HepG2 (cell line): ENCODE data around the gene FAM174B. TPM values are rescaled to one million over a fixed set of nuclear protein-coding genes. Genes with fewer than 3 reads are reported as not detected.

Experiments used
- ATAC-seq: fragments of 200-7000 bp; cut with Tn5 transposase; 3 replicates; pipeline ENCODE4 v1.9.1; 2020; ENCODE audit warnings: mild to moderate bottlenecking, moderate library complexity
- BruUV-seq: library from RNA; stranded (reverse); fragments of 400-500 nt; replicated peaks from 2 replicates; lab custom pipeline; 2021; lab: Mats Ljungman, UMichigan
- CTCF ChIA-PET: fragments of 300-600 bp; formaldehyde crosslinking; extraction: SDS; loops from one replicate; lab custom pipeline; 2021; ENCODE audit warnings: low total read pairs, inconsistent platforms, low intra/inter-chr PET ratio; lab: Yijun Ruan, JAX
- POLR2A ChIA-PET: fragments of 350-600 bp; sonication (Branson Sonifier 250); formaldehyde crosslinking; loops from one replicate; lab custom pipeline; 2020; ENCODE audit warnings: antibody characterized with exemption, inconsistent platforms; lab: Yijun Ruan, JAX
- DNase-seq: peaks from one replicate; pipeline ENCODE4 v3.0.0-alpha.2; 2015; ENCODE audit warnings: low spot score
- FAIRE-seq: peaks from 3 replicates; lab custom pipeline; 2011; peaks lifted over from hg19 to GRCh38; lab: Jason Lieb, UNC
- H2AFZ ChIP-seq: one replicate; pipeline ENCODE4 v1.6.1; 2011; ENCODE audit warnings: low read length, inconsistent platforms
- H3K27ac ChIP-seq: fragments of 300-600 bp; 3 replicates; pipeline ENCODE4 v1.8.0; 2011; ENCODE audit warnings: mixed run types, mild to moderate bottlenecking, mixed read lengths, low read length, inconsistent platforms; ENCODE audit not compliant: insufficient read depth; ENCODE audit errors: extremely low read length
- H3K27me3 ChIP-seq, 2 experiments: fragments of 200-600 bp in 1 of 2; 2 replicates in 1 of 2; 3 replicates in 1 of 2; pipeline versions ENCODE4 v1.6.0 to v1.8.0; 2011; ENCODE audit warnings: low read length in 2 of 2, mild to moderate bottlenecking in 2 of 2, moderate library complexity in 2 of 2, inconsistent platforms in 1 of 2; ENCODE audit not compliant: insufficient read depth in 2 of 2, control insufficient read depth in 1 of 2
- H3K36me3 ChIP-seq, 2 experiments: fragments of 200-600 bp in 1 of 2; replicated peaks in 1 of 2; 2 replicates in 1 of 2; 3 replicates in 1 of 2; pipeline versions ENCODE4 v1.5.1 to v1.8.0; 2011; ENCODE audit warnings: low read length in 2 of 2, inconsistent platforms in 1 of 2; ENCODE audit not compliant: insufficient read depth in 2 of 2, control insufficient read depth in 1 of 2
- H3K4me1 ChIP-seq: 2 replicates; pipeline ENCODE4 v1.5.1; 2012; ENCODE audit warnings: low read length, inconsistent platforms; ENCODE audit not compliant: insufficient read depth
- H3K4me2 ChIP-seq: 2 replicates; pipeline ENCODE4 v1.6.0; 2011; ENCODE audit warnings: low read depth, low read length, inconsistent platforms
- H3K4me3 ChIP-seq, 3 experiments: fragments of 200-600 bp in 1 of 3; sonication (generic), shearing (Covaris generic) in 1 of 3; replicated peaks in 1 of 3; 2 replicates each; pipeline ENCODE4 v1.5.1; 2011 to 2016; ENCODE audit warnings: low read length in 3 of 3, inconsistent platforms in 2 of 3, low read depth in 2 of 3, mild to moderate bottlenecking in 2 of 3, control low read depth in 1 of 3, mixed read lengths in 1 of 3; ENCODE audit not compliant: insufficient read depth in 1 of 3
- H3K79me2 ChIP-seq: one replicate; pipeline ENCODE4 v1.6.1; 2011; ENCODE audit warnings: low read length, inconsistent platforms; ENCODE audit not compliant: insufficient read depth
- H3K9ac ChIP-seq: 2 replicates; pipeline ENCODE4 v1.6.0; 2011; ENCODE audit warnings: mild to moderate bottlenecking, low read depth, low read length, inconsistent platforms; ENCODE audit not compliant: insufficient read depth
- H3K9me3 ChIP-seq: 2 replicates; pipeline ENCODE4 v1.5.1; 2012; ENCODE audit warnings: mild to moderate bottlenecking, low read length
- H4K20me1 ChIP-seq: 2 replicates; pipeline ENCODE4 v1.6.0; 2011; ENCODE audit warnings: inconsistent platforms, mild to moderate bottlenecking, low read length, moderate library complexity; ENCODE audit not compliant: insufficient read depth
- GTF3A ChIP-seq: sonication (generic); formaldehyde crosslinking; conservative IDR thresholded peaks from 2 replicates; pipeline ENCODE4 v1.4.0; 2020; ENCODE audit warnings: mild to moderate bottlenecking, missing genetic modification reagents
- IRF9 ChIP-seq: sonication (generic); formaldehyde crosslinking; IDR thresholded peaks from 2 replicates; pipeline ENCODE4 v1.8.0; 2022; ENCODE audit warnings: missing genetic modification reagents, mild to moderate bottlenecking, borderline replicate concordance
- MIER3 ChIP-seq: IDR thresholded peaks from 2 replicates; pipeline ENCODE4 v1.6.1; 2016; ENCODE audit warnings: missing compliant biosample characterization, borderline replicate concordance
- NFE2L1 ChIP-seq: sonication (generic); formaldehyde crosslinking; IDR thresholded peaks from 2 replicates; pipeline ENCODE4 v1.4.0; 2020; ENCODE audit warnings: missing genetic modification reagents, mild to moderate bottlenecking, borderline replicate concordance
- NFRKB ChIP-seq: fragments of 450-650 bp; IDR thresholded peaks from 2 replicates; pipeline ENCODE4 v1.6.1; 2017
- NR0B2 ChIP-seq: sonication (generic); formaldehyde crosslinking; IDR thresholded peaks from 2 replicates; pipeline ENCODE4 v1.4.0; 2020; ENCODE audit warnings: mild to moderate bottlenecking, missing genetic modification reagents
- NRL ChIP-seq: sonication (generic); formaldehyde crosslinking; IDR thresholded peaks from 2 replicates; pipeline ENCODE4 v1.5.0; 2020; ENCODE audit warnings: missing genetic modification reagents, mild to moderate bottlenecking, moderate library complexity, borderline replicate concordance
- PAX8 ChIP-seq: sonication (generic); formaldehyde crosslinking; IDR thresholded peaks from 2 replicates; pipeline ENCODE4 v1.8.0; 2022; ENCODE audit warnings: mild to moderate bottlenecking, missing genetic modification reagents, borderline replicate concordance
- POLR2AphosphoS2 ChIP-seq: IDR thresholded peaks from 2 replicates; pipeline ENCODE4 v1.6.1; 2011; ENCODE audit warnings: low read depth, low read length, improper control_type of control experiment
- SALL2 ChIP-seq: sonication (generic); formaldehyde crosslinking; IDR thresholded peaks from 2 replicates; pipeline ENCODE4 v1.8.1; 2023; ENCODE audit warnings: mild to moderate bottlenecking, missing genetic modification reagents, inconsistent platforms
- SAP130 ChIP-seq: IDR thresholded peaks from 2 replicates; pipeline ENCODE4 v1.6.1; 2016; ENCODE audit warnings: low read depth
- SRF ChIP-seq: IDR thresholded peaks from 2 replicates; pipeline ENCODE4 v1.6.1; 2011; ENCODE audit warnings: mild to moderate bottlenecking, low read depth, low read length, moderate library complexity
- TAF15 ChIP-seq: fragments of 200-400 bp; formaldehyde crosslinking; IDR thresholded peaks from one replicate; pipeline ENCODE4 v1.6.1; 2018; ENCODE audit warnings: mild to moderate bottlenecking, low read depth, low read length; ENCODE audit not compliant: poor library complexity, severe bottlenecking
- ZBTB37 ChIP-seq: sonication (generic); formaldehyde crosslinking; IDR thresholded peaks from 2 replicates; pipeline ENCODE4 v1.4.0; 2020; ENCODE audit warnings: mild to moderate bottlenecking, missing genetic modification reagents
- ZNF350 ChIP-seq: sonication (generic); formaldehyde crosslinking; IDR thresholded peaks from 2 replicates; pipeline ENCODE4 v1.4.0; 2020; ENCODE audit warnings: mild to moderate bottlenecking, low read depth, missing genetic modification reagents, borderline replicate concordance
- ZNF484 ChIP-seq: sonication (generic); formaldehyde crosslinking; IDR thresholded peaks from 2 replicates; pipeline ENCODE4 v1.5.1; 2020; ENCODE audit warnings: mild to moderate bottlenecking, low read depth, missing genetic modification reagents, borderline replicate concordance
- WGBS: methylation state at CpG from one replicate; pipeline ENCODE4 v1.1.6; 2017; ENCODE audit warnings: low lambda C conversion rate; 5-methylcytosine and 5-hydroxymethylcytosine counted together
- in situ Hi-C: cut with HindIII; loops from 2 replicates; pipeline ENCODE4 v1.10.0; 2017; ENCODE audit warnings: low pct_unique_long_range_greater_than_20kb; ENCODE audit not compliant: extremely low pct_ligation_motif_present
- intact Hi-C: fragments of 100-400 bp; cut with micrococcal nuclease; formaldehyde crosslinking; loops from one replicate; pipeline ENCODE4 v1.10.0; 2022; ENCODE audit not compliant: unreplicated experiment
- polyA plus RNA-seq, 8 experiments: library from polyadenylated mRNA; depleted of rRNA in 3 of 8; stranded (reverse) in 7 of 8; unstranded in 1 of 8; fragments of >200 nt; fragmentation: Illumina TruSeq in 4 of 8; extraction: Trizol in 4 of 8; gene quantifications; 2 replicates each; pipeline versions ENCODE4 v1.2.1 to v1.2.3, GENCODE V29; 2011 to 2016; ENCODE audit warnings: low read depth in 4 of 8, missing spikeins in 1 of 8, mixed read lengths in 1 of 8; ENCODE audit not compliant: insufficient read depth in 1 of 8
- total RNA-seq, 5 experiments: library from RNA; depleted of rRNA; stranded (reverse); fragments of >200 nt; fragmentation: Illumina TruSeq; extraction: Trizol; gene quantifications; 2 replicates each; pipeline ENCODE4 v1.2.3, GENCODE V29; 2016; ENCODE audit warnings: low read depth in 1 of 5

The FAM174B gene
- total and polyA plus RNA-seq, 2 of the 13 experiments (the other 11 are each of a cell fraction or from before 2014, with no cell fraction given), result 0.90 to 2.1 TPM

GRCh38 chr15:92596623-92597022, 59.0 kb downstream of the FAM174B start:
- FAIRE-seq (no peak), ATAC-seq (no peak), DNase-seq (no peak)
- intact Hi-C loops, result no loop called here
- no peaks in the 10 kb centered on the region for H4K20me1 ChIP-seq
- BruUV-seq, result no TSS peak
- no peak overlapping the region for H3K27ac ChIP-seq
- no peak overlapping the region for H3K4me2 ChIP-seq
- ChIA-PET CTCF (no interaction called here), POLR2A (no interaction called here)
- in situ Hi-C loops, result no loop called here
- H3K36me3 ChIP-seq, result no peaks in the 10 kb centered on the region
- H3K9me3 ChIP-seq, result no peaks in the 10 kb centered on the region
- H3K9ac ChIP-seq, result no peak overlapping the region
- WGBS, result 9% methylated on average over 5 of the region's 5 CpGs
- peaks cover 0 to 5% of the 10 kb centered on the region in 2 experiments; a peak in 1 of 5 replicates for H3K27me3 ChIP-seq
- no peaks in the 10 kb centered on the region for H3K79me2 ChIP-seq
- H3K4me3 ChIP-seq, result no peak overlapping the region
- TF ChIP-seq GTF3A (CRISPR knock-in tag), result no peak
- TF ChIP-seq ZNF484, result no peak
- no peak for TF ChIP-seq PAX8 (CRISPR knock-in tag)
- no peak for TF ChIP-seq IRF9
- no peak for TF ChIP-seq NFE2L1 (CRISPR knock-in tag)
- TF ChIP-seq NRL, result no peak
- no peak for TF ChIP-seq ZBTB37 (CRISPR knock-in tag)
- TF ChIP-seq MIER3 (CRISPR knock-in tag), result no peak
- no peak for TF ChIP-seq ZNF350 (CRISPR knock-in tag)
- TF ChIP-seq NR0B2 (CRISPR knock-in tag), result no peak
- TF ChIP-seq TAF15, result no peak
- TF ChIP-seq SALL2 (CRISPR knock-in tag), result no peak
- no peak for TF ChIP-seq SRF
- TF ChIP-seq POLR2AphosphoS2, result no peak
- TF ChIP-seq SAP130 (CRISPR knock-in tag), result no peak
- TF ChIP-seq NFRKB, result no peak
- H3K4me1 ChIP-seq, result no peaks in the 10 kb centered on the region
- no peak overlapping the region for H2AFZ ChIP-seq
